Bronchial epithelial cell (primary cell): ENCODE results near the gene CETN1. TPM values are rescaled to one million over a fixed set of nuclear protein-coding genes. Genes with fewer than 3 reads are reported as not detected.

Source experiments
- DNase-seq: peaks from one replicate; pipeline ENCODE4 v3.0.0-alpha.2; 2010; ENCODE audit warnings: low read depth
- FAIRE-seq: peaks from 2 replicates; lab custom pipeline; 2011; peaks lifted over from hg19 to GRCh38; lab: Jason Lieb, UNC
- H3K27me3 ChIP-seq: 2 replicates; pipeline ENCODE4 v1.5.1; 2011; ENCODE audit warnings: low read length; ENCODE audit not compliant: control insufficient read depth, insufficient read depth
- H3K36me3 ChIP-seq: 2 replicates; pipeline ENCODE4 v1.5.1; 2011; ENCODE audit warnings: low read length; ENCODE audit not compliant: control insufficient read depth, insufficient read depth
- H3K4me3 ChIP-seq: 2 replicates; pipeline ENCODE4 v1.5.1; 2011; ENCODE audit warnings: mild to moderate bottlenecking, low read depth, low read length, control low read depth
- total RNA-seq: library from RNA; depleted of rRNA; stranded (reverse); fragments of >200 nt; gene quantifications from 2 replicates; pipeline ENCODE4 v1.2.1, GENCODE V29; 2014
- TF ChIP-seq, protein P1 (sequence below): IDR thresholded peaks from 2 replicates; pipeline ENCODE4 v1.5.1; 2011; ENCODE audit warnings: mild to moderate bottlenecking, moderate library complexity, low read length, control low read depth, inconsistent platforms; ENCODE audit not compliant: insufficient read depth, severe bottlenecking

Gene CETN1
- total RNA-seq, 1 donor from 2014 or later, result not detected

- Histone ChIP-seq H3K27me3 (no peaks in the 10 kb centered on the region), H3K36me3 (no peaks in the 10 kb centered on the region), H3K4me3 (no peak overlapping the region)
- FAIRE-seq, result no peak
- no peak for DNase-seq
- TF ChIP-seq, protein P1, sequence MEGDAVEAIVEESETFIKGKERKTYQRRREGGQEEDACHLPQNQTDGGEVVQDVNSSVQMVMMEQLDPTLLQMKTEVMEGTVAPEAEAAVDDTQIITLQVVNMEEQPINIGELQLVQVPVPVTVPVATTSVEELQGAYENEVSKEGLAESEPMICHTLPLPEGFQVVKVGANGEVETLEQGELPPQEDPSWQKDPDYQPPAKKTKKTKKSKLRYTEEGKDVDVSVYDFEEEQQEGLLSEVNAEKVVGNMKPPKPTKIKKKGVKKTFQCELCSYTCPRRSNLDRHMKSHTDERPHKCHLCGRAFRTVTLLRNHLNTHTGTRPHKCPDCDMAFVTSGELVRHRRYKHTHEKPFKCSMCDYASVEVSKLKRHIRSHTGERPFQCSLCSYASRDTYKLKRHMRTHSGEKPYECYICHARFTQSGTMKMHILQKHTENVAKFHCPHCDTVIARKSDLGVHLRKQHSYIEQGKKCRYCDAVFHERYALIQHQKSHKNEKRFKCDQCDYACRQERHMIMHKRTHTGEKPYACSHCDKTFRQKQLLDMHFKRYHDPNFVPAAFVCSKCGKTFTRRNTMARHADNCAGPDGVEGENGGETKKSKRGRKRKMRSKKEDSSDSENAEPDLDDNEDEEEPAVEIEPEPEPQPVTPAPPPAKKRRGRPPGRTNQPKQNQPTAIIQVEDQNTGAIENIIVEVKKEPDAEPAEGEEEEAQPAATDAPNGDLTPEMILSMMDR, result no peak
Observed at GRCh38 chr18:612156-612555, 32.0 kb downstream of the CETN1 start.

GRCh38 chr18:614193-614592 is 34.0 kb downstream of the CETN1 start:
- no peaks in the 10 kb centered on the region for H3K36me3 ChIP-seq
- no peaks in the 10 kb centered on the region for H3K27me3 ChIP-seq
- FAIRE-seq (no peak), DNase-seq (no peak)
- TF ChIP-seq, protein P1, result no peak
- no peak overlapping the region for H3K4me3 ChIP-seq

DNA sequence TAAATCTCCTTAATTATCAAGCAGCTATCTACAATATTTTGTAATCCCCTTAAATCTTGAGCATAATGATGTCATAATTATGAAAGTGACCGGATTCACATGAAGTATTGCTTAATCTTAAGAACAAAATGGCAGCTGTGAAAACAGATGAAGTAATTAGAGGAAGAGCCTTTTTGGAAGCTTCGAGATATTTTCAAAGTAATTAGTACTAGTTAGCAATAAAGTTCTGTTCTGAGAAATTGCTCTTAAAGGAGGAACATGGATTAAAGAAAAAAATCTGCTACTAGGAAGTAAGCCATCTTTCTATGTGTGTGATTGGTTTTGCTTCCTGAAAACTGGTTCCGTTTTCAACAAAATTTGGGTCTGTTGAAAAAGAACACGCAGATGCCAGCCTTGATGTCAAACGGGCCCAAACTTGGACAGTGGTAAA is 34.9 kb downstream of the CETN1 start:
- TF ChIP-seq, protein P1, result no peak
- FAIRE-seq (no peak), DNase-seq (no peak)
- Histone ChIP-seq H3K27me3 (no peaks in the 10 kb centered on the region), H3K4me3 (no peak overlapping the region), H3K36me3 (no peaks in the 10 kb centered on the region)

- DNase-seq (peak; percentile 39), FAIRE-seq (no peak)
- H3K36me3 ChIP-seq, result no peaks in the 10 kb centered on the region
- no peak overlapping the region for H3K4me3 ChIP-seq
- H3K27me3 ChIP-seq, result no peaks in the 10 kb centered on the region
- TF ChIP-seq, protein P1, result no peak
Observed at GRCh38 chr18:615773-616172, 35.6 kb downstream of the CETN1 start.

- no peaks in the 10 kb centered on the region for H3K27me3 ChIP-seq
- TF ChIP-seq, protein P1, result peak; percentile 44
- H3K4me3 ChIP-seq, result no peak overlapping the region
- DNase-seq, result peak; percentile 51
- no peaks in the 10 kb centered on the region for H3K36me3 ChIP-seq
- no peak for FAIRE-seq
Observed at GRCh38 chr18:616380-616995, 36.3 kb downstream of the CETN1 start.
